ENCODE results near the gene AOC2. TPM values are rescaled to one million over a fixed set of nuclear protein-coding genes. Genes with fewer than 3 reads are reported as not detected.
"Not testable (repeated sequence)": the region's sequence is repeated elsewhere in the genome, so short reads cannot be mapped to it uniquely, and the experiment has no call there.

The AOC2 gene
- total and polyA plus RNA-seq, 7 donors = 1.2 to 2.1 (median 1.4) TPM; not detected in 2

GRCh38 chr17:42873315-42873714 lies 28.9 kb downstream of the AOC2 start:
- intact Hi-C loops (cut with DNase I) = no loop called here
- Histone ChIP-seq H3K4me1 (no peaks in the 10 kb centered on the region), H3K27ac (no peak overlapping the region), H3K4me3 (no peak overlapping the region), H3K27me3 (no peaks in the 10 kb centered on the region), H3K9me3 (no peaks in the 10 kb centered on the region), H3K36me3 (peaks cover 0 to 41% (median 8%) of the 10 kb centered on the region in 4 donors)
- TF ChIP-seq CTCF (IDR thresholded peaks at IDR 0.05) = no peak
- TF ChIP-seq POLR2AphosphoS5 (IDR thresholded peaks at IDR 0.05) = no peak
- no peak for TF ChIP-seq POLR2A (IDR thresholded peaks at IDR 0.05)
- no peak for TF ChIP-seq EP300 (IDR thresholded peaks at IDR 0.05)
- 78 to 90% methylated on average over 6 of the region's 6 CpGs for WGBS, 2 donors
- no peak for DNase-seq

GRCh38 chr17:42873932-42874695 lies 29.7 kb downstream of the AOC2 start:
- H3K27me3 ChIP-seq; H3K9me3 ChIP-seq; H3K4me1 ChIP-seq; intact Hi-C loops (cut with DNase I); DNase-seq; H3K4me3 ChIP-seq; H3K27ac ChIP-seq: not testable (repeated sequence)
- H3K36me3 ChIP-seq = peaks cover 0 to 35% (median 8%) of the 10 kb centered on the region in 4 donors
- 69 to 83% methylated on average over 9 of the region's 12 CpGs for WGBS, 2 donors

- Histone ChIP-seq H3K27ac (no peak overlapping the region), H3K4me3 (no peak overlapping the region)
Observed at GRCh38 chr17:42877037-42877436, 32.7 kb downstream of the AOC2 start.

GRCh38 chr17:42878123-42878880 lies 33.9 kb downstream of the AOC2 start:
- WGBS, 2 donors = 14 to 54% methylated on average over 13 of the region's 13 CpGs
- Histone ChIP-seq H3K36me3 (peaks cover 0 to 8% (median 1%) of the 10 kb centered on the region in 4 donors), H3K4me1 (no peaks in the 10 kb centered on the region), H3K9me3 (no peaks in the 10 kb centered on the region), H3K4me3 (no peak overlapping the region), H3K27ac (no peak overlapping the region), H3K27me3 (no peaks in the 10 kb centered on the region)
- intact Hi-C loops (cut with DNase I) = no loop called here
- no peak for DNase-seq
- TF ChIP-seq POLR2AphosphoS5 (IDR thresholded peaks at IDR 0.05) (no peak), POLR2A (IDR thresholded peaks at IDR 0.05) (no peak), CTCF (IDR thresholded peaks at IDR 0.05) (no peak), EP300 (IDR thresholded peaks at IDR 0.05) (no peak)

More at GRCh38 chr17:42877037-42877436, 32.7 kb downstream of the AOC2 start:
- Histone ChIP-seq H3K36me3 (peaks cover 0 to 15% (median 7%) of the 10 kb centered on the region in 4 donors), H3K9me3 (no peaks in the 10 kb centered on the region), H3K27me3 (no peaks in the 10 kb centered on the region), H3K4me1 (no peaks in the 10 kb centered on the region)
- no peak for TF ChIP-seq CTCF (IDR thresholded peaks at IDR 0.05)
- no peak for TF ChIP-seq EP300 (IDR thresholded peaks at IDR 0.05)
- TF ChIP-seq POLR2A (IDR thresholded peaks at IDR 0.05) = no peak
- TF ChIP-seq POLR2AphosphoS5 (IDR thresholded peaks at IDR 0.05) = no peak
- intact Hi-C loops (cut with DNase I) = no loop called here
- WGBS, 2 donors = 90 to 93% methylated on average over 10 of the region's 10 CpGs
- DNase-seq = no peak

- TF ChIP-seq EP300 (IDR thresholded peaks at IDR 0.05) (no peak), CTCF (IDR thresholded peaks at IDR 0.05) (no peak), POLR2A (IDR thresholded peaks at IDR 0.05) (no peak), POLR2AphosphoS5 (IDR thresholded peaks at IDR 0.05) (no peak)
- no peak overlapping the region for H3K4me3 ChIP-seq
- intact Hi-C loops (cut with DNase I) = no loop called here
- peaks cover 0 to 7% (median 0%) of the 10 kb centered on the region in 4 donors for H3K36me3 ChIP-seq
- no peak overlapping the region for H3K27ac ChIP-seq
- H3K9me3 ChIP-seq = no peaks in the 10 kb centered on the region
- no peak for DNase-seq
- H3K27me3 ChIP-seq = no peaks in the 10 kb centered on the region
- WGBS, 2 donors = 71 to 84% methylated on average over 8 of the region's 8 CpGs
- H3K4me1 ChIP-seq = no peaks in the 10 kb centered on the region
Observed at GRCh38 chr17:42878924-42879595, 34.7 kb downstream of the AOC2 start.
